GM12873 (cell line): Measurements from ENCODE around the gene GPLD1.

Experiments
- TF ChIP-seq, protein P1 (sequence below): IDR thresholded peaks from 2 replicates; pipeline ENCODE4 v1.5.1; 2012; ENCODE audit warnings: low read depth, mild to moderate bottlenecking, moderate library complexity, low read length, control low read depth; ENCODE audit not compliant: insufficient read depth; ENCODE audit errors: missing control alignments

Gene GPLD1, protein sequence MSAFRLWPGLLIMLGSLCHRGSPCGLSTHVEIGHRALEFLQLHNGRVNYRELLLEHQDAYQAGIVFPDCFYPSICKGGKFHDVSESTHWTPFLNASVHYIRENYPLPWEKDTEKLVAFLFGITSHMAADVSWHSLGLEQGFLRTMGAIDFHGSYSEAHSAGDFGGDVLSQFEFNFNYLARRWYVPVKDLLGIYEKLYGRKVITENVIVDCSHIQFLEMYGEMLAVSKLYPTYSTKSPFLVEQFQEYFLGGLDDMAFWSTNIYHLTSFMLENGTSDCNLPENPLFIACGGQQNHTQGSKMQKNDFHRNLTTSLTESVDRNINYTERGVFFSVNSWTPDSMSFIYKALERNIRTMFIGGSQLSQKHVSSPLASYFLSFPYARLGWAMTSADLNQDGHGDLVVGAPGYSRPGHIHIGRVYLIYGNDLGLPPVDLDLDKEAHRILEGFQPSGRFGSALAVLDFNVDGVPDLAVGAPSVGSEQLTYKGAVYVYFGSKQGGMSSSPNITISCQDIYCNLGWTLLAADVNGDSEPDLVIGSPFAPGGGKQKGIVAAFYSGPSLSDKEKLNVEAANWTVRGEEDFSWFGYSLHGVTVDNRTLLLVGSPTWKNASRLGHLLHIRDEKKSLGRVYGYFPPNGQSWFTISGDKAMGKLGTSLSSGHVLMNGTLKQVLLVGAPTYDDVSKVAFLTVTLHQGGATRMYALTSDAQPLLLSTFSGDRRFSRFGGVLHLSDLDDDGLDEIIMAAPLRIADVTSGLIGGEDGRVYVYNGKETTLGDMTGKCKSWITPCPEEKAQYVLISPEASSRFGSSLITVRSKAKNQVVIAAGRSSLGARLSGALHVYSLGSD

DNA sequence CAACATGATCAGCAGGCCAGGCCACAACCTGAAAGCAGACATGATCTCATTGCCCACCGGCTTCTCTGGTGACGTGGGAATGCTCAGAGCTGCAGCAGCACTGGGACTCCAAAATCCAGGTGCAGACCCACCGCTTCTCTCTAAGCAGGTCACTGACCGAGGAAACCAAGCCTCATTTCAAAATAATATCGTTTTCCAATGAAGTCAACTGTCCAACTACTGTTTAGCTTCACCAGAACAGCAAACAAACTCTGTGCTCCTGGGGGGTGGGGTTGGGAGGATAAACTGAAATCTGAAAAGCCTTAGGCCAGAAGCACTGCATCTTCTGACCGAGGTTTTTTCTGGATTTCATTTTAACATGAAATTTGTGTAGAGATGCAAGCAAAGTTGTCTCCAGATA, at the start of gene GPLD1:
TSS of gene GPLD1 (minus strand) at position 109 of the 400 bp plus-strand sequence. CDS start at position 42, 67 bp downstream.
- TF ChIP-seq, protein P1, sequence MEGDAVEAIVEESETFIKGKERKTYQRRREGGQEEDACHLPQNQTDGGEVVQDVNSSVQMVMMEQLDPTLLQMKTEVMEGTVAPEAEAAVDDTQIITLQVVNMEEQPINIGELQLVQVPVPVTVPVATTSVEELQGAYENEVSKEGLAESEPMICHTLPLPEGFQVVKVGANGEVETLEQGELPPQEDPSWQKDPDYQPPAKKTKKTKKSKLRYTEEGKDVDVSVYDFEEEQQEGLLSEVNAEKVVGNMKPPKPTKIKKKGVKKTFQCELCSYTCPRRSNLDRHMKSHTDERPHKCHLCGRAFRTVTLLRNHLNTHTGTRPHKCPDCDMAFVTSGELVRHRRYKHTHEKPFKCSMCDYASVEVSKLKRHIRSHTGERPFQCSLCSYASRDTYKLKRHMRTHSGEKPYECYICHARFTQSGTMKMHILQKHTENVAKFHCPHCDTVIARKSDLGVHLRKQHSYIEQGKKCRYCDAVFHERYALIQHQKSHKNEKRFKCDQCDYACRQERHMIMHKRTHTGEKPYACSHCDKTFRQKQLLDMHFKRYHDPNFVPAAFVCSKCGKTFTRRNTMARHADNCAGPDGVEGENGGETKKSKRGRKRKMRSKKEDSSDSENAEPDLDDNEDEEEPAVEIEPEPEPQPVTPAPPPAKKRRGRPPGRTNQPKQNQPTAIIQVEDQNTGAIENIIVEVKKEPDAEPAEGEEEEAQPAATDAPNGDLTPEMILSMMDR, result no peak

DNA sequence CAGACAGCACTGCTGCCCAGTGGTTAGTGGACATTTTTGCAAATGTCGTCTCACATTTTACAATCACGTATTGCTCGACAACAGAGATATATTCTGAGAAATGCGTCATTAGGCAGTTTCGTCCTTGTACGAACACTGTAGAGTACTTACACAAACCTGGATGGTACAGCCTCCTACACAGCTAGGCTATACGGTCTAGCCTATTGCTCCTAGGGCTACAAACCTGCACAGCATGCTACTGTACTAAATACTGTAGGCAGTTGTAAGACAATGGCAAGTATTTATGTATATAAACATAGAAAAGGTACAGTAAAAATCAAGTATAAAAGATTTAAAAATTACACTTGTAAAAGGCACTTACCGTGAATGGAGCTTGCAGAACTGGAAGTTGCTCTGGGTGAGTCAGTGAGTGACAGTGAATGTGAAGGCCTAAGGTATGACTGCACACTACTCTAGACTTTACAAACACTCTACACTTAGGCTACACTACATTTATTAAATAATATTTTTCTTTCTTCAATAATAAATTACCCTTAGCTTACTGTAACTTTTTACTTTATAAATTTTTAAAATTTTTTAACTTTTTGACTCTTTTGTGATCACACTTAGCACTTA, 48.5 kb upstream of the GPLD1 start:
- TF ChIP-seq, protein P1, result no peak

DNA sequence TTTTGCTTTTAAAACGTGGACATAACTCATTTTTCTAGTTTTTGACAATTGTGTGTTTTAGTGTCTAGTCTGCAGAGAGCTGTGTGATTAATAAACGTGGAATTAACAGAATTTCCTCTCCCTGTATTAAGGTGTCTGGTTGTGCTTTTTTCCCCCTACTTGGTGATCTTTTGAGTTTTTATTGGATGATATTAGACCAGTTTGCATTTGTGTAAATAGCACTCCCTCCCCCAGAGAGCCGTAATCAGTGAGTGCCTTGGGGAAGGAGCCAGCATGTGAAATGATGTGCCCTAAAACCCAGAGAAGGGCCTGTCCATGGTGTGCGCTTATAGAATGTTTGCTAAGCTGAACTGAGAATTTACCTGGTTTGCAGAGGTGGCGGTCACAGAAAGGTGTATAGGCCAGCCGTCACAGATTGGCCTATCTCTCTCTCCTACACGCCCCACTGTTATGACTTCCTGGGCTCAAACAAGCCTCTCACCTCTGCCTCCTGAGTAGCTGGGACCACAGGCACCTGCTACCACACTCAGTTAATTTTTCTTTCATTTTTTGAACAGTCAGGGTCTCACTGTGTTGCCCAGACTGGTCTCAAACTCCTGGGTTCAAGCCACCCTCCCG, 47.8 kb upstream of the GPLD1 start:
- TF ChIP-seq, protein P1, result no peak

DNA sequence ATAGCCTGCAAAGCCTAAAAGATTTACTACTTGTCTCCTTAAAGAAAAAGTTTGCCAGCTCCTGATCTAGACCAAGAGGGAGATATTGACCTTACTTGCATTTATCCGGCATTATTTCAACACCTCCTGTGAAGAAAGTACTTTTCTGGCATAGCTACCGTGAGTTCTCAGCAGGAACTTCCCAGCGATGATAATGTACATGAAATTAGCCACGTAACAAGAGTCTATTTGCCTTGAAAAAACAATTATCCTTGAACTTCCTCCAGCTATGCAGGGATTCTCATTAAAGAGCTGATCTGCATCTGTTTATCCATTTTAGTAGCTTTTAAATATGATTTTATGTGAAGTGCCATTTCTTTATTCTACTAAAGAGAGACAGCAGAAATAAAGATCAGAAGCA, 47.1 kb upstream of the GPLD1 start:
- TF ChIP-seq, protein P1, result no peak

DNA sequence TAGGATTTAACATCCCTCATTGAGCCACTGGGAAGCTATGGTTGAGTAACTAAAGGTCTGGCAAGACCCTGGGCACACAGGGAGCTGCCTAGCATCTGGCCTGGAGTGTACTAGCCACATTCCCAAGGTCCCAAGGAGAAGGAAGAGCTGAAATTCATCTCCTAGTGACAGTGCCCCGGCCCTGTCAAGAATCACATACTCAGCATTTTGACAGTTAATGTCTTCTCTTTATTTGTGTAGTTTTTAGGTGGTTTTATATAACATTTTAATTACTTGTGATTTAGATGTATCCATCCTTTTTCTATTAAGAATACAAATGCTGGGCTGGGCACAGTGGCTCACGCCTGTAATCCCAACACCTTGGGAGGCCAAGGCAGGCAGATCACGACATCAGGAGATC, 45.8 kb upstream of the GPLD1 start:
- TF ChIP-seq, protein P1, result no peak

DNA sequence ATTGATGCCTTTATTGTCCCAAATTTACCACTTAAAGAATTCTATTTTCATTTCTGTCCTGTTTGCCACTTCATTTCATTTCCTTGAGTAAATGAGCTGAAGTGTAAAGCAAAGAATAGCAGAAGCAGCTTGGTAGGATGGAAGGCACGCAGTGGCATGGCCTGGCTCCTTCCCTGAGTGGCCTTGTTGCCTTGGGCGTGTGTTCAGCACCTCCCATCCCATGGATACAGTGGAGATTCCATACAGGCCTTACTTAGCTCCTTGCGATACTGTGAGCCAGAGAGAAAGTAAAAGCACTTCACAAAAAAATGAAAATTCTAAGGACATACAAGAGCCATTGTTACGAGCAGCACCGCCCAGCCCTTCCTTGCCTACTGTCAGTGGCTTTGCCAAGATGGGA, 45.0 kb upstream of the GPLD1 start:
- TF ChIP-seq, protein P1, result no peak

DNA sequence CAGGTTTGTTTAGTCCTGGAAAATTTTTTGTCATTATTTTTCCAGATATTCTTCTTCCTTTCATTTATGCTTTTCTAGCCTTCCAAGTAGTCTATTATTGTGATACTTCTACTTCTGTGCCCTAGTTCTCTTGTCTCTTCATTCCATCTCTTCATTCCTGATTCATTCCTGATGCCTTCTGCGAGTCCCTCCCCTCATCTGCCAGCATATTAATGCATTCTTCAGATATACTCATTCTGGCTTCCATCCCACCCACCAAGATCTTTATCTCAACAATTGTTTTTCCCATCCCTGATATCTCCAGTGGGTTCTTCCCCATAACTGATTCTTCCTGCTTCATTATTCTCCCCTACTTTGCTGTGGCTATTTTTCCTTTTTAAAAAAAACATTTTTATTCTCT, 40.6 kb upstream of the GPLD1 start:
- TF ChIP-seq, protein P1, result no peak
